H1 (cell line): ENCODE measurements around the gene SGK1. TPM values are rescaled to one million over a fixed set of nuclear protein-coding genes. Genes with fewer than 3 reads are reported as not detected.

ENCODE experiments used
- CTCF ChIA-PET: fragments of 300-600 bp; sonication (Branson Sonifier 250); formaldehyde crosslinking; loops from one replicate; lab custom pipeline; 2021; ENCODE audit not compliant: partially characterized antibody; lab: Charles Lee
- POLR2A ChIA-PET: fragments of 300-600 bp; sonication (Branson Sonifier 250); formaldehyde crosslinking; loops from one replicate; lab custom pipeline; 2021; ENCODE audit warnings: inconsistent platforms; ENCODE audit not compliant: partially characterized antibody; lab: Charles Lee
- DNase-seq, 2 experiments: peaks; one replicate each; pipeline versions ENCODE4 v3.0.0 to v3.0.0-alpha.2; 2010 to 2022; ENCODE audit warnings: low spot score in 2 of 2, low read depth in 1 of 2, mixed read lengths in 1 of 2
- FAIRE-seq: peaks from 2 replicates; lab custom pipeline; 2011; peaks lifted over from hg19 to GRCh38; lab: Jason Lieb, UNC
- H2AFZ ChIP-seq: 2 replicates; pipeline ENCODE4 v1.8.1; 2012; ENCODE audit warnings: low read length, inconsistent platforms
- H2AK5ac ChIP-seq: 2 replicates; pipeline ENCODE4 v1.6.1; 2013; ENCODE audit warnings: low read depth, low read length
- H2BK120ac ChIP-seq: replicated peaks from 2 replicates; pipeline ENCODE3; 2013; ENCODE audit warnings: low read depth, low read length, inconsistent platforms
- H2BK12ac ChIP-seq: 2 replicates; pipeline ENCODE4 v1.6.1; 2013; ENCODE audit warnings: low read depth, low read length
- H2BK15ac ChIP-seq: 2 replicates; pipeline ENCODE4 v1.6.1; 2013; ENCODE audit warnings: low read length
- H2BK20ac ChIP-seq: 2 replicates; pipeline ENCODE4 v1.6.1; 2013; ENCODE audit warnings: low read length
- H2BK5ac ChIP-seq: 2 replicates; pipeline ENCODE4 v1.6.1; 2013; ENCODE audit warnings: low read depth, low read length
- H3K14ac ChIP-seq: 2 replicates; pipeline ENCODE4 v1.6.1; 2013; ENCODE audit warnings: inconsistent platforms; ENCODE audit not compliant: insufficient read length
- H3K18ac ChIP-seq: 2 replicates; pipeline ENCODE4 v1.6.1; 2013; ENCODE audit warnings: low read length; ENCODE audit errors: extremely low read depth
- H3K23ac ChIP-seq: 2 replicates; pipeline ENCODE4 v1.6.1; 2013; ENCODE audit warnings: inconsistent platforms; ENCODE audit not compliant: insufficient read length
- H3K23me2 ChIP-seq: 2 replicates; pipeline ENCODE4 v1.6.1; 2013; ENCODE audit warnings: low read depth, low read length
- H3K27ac ChIP-seq: 2 replicates; pipeline ENCODE4 v1.6.1; 2011; ENCODE audit warnings: low read depth, low read length, inconsistent platforms
- H3K27me3 ChIP-seq, 4 experiments: replicated peaks in 1 of 4; 1 replicate in 1 of 4; 2 replicates in 3 of 4; pipeline versions ENCODE4 v1.6.1 to v1.8.1; 2011 to 2013; ENCODE audit warnings: low read length in 3 of 4, mild to moderate bottlenecking in 3 of 4, inconsistent platforms in 2 of 4, mixed read lengths in 2 of 4, moderate library complexity in 1 of 4; ENCODE audit not compliant: control insufficient read depth in 3 of 4, insufficient read depth in 3 of 4; ENCODE audit errors: extremely low read depth in 1 of 4
- H3K36me3 ChIP-seq, 4 experiments: 2 replicates each; pipeline versions ENCODE4 v1.6.1 to v1.8.1; 2011 to 2013; ENCODE audit warnings: mild to moderate bottlenecking in 4 of 4, low read length in 3 of 4, moderate library complexity in 2 of 4, control low read depth in 1 of 4, inconsistent platforms in 1 of 4; ENCODE audit not compliant: insufficient read depth in 4 of 4, control insufficient read depth in 2 of 4
- H3K4ac ChIP-seq: replicated peaks from 2 replicates; pipeline ENCODE3; 2013; ENCODE audit warnings: low read length, low read depth, mixed read lengths, inconsistent platforms; ENCODE audit not compliant: insufficient read length
- H3K4me1 ChIP-seq, 4 experiments: replicated peaks in 1 of 4; 1 replicate in 1 of 4; 2 replicates in 3 of 4; pipeline versions ENCODE4 v1.6.1 to v1.8.1; 2011 to 2013; ENCODE audit warnings: low read length in 3 of 4, inconsistent platforms in 2 of 4, mixed read lengths in 1 of 4; ENCODE audit not compliant: insufficient read depth in 4 of 4, control insufficient read depth in 3 of 4
- H3K4me2 ChIP-seq, 2 experiments: 2 replicates each; pipeline versions ENCODE4 v1.6.1 to v1.8.1; 2011 to 2013; ENCODE audit warnings: low read depth in 2 of 2, low read length in 2 of 2, control low read depth in 1 of 2, inconsistent platforms in 1 of 2, mild to moderate bottlenecking in 1 of 2; ENCODE audit not compliant: insufficient read depth in 1 of 2
- H3K4me3 ChIP-seq, 4 experiments: fragments of 200-600, 300-600 bp in 1 of 4; sonication (generic), shearing (Covaris generic), sonication (Bioruptor Twin) in 1 of 4; 2 replicates each; pipeline versions ENCODE4 v1.5.1 to v1.8.1; 2011 to 2016; ENCODE audit warnings: low read length in 4 of 4, low read depth in 3 of 4, control low read depth in 2 of 4, inconsistent platforms in 2 of 4, mild to moderate bottlenecking in 2 of 4, mixed read lengths in 1 of 4, moderate library complexity in 1 of 4; ENCODE audit not compliant: insufficient read depth in 2 of 4; ENCODE audit errors: extremely low read depth in 1 of 4
- H3K56ac ChIP-seq: replicated peaks from 2 replicates; pipeline ENCODE3; 2013; ENCODE audit warnings: low read depth, mild to moderate bottlenecking, mixed read lengths, low read length, inconsistent platforms; ENCODE audit not compliant: insufficient read length
- H3K79me1 ChIP-seq: 2 replicates; pipeline ENCODE4 v1.6.1; 2013; ENCODE audit warnings: low read depth, low read length, control low read depth
- H3K79me2 ChIP-seq, 2 experiments: 2 replicates each; pipeline versions ENCODE4 v1.6.1 to v1.8.1; 2012 to 2013; ENCODE audit warnings: low read length in 2 of 2, mild to moderate bottlenecking in 2 of 2, inconsistent platforms in 1 of 2; ENCODE audit not compliant: insufficient read depth in 2 of 2, control insufficient read depth in 1 of 2
- H3K9ac ChIP-seq, 4 experiments: replicated peaks in 1 of 4; 1 replicate in 1 of 4; 2 replicates in 3 of 4; pipeline versions ENCODE4 v1.6.1 to v1.8.1; 2011 to 2013; ENCODE audit warnings: low read depth in 3 of 4, low read length in 3 of 4, control low read depth in 2 of 4, mild to moderate bottlenecking in 2 of 4, moderate library complexity in 2 of 4, inconsistent platforms in 1 of 4; ENCODE audit errors: extremely low read depth in 1 of 4
- H3K9me3 ChIP-seq, 2 experiments: 2 replicates each; pipeline versions ENCODE4 v1.6.1 to v1.8.1; 2012 to 2013; ENCODE audit warnings: mild to moderate bottlenecking in 2 of 2, moderate library complexity in 2 of 2, control low read depth in 1 of 2, inconsistent platforms in 1 of 2, low read depth in 1 of 2, low read length in 1 of 2, mixed read lengths in 1 of 2; ENCODE audit not compliant: insufficient read depth in 2 of 2
- H4K20me1 ChIP-seq, 2 experiments: replicated peaks in 1 of 2; 2 replicates each; pipeline versions ENCODE3 to v1.8.1; 2011 to 2013; ENCODE audit warnings: inconsistent platforms in 2 of 2, low read length in 2 of 2, mild to moderate bottlenecking in 1 of 2; ENCODE audit not compliant: insufficient read depth in 2 of 2, control insufficient read depth in 1 of 2
- H4K5ac ChIP-seq: 2 replicates; pipeline ENCODE4 v1.6.1; 2013; ENCODE audit warnings: low read length, low read depth, mixed read lengths, inconsistent platforms; ENCODE audit not compliant: insufficient read length
- H4K8ac ChIP-seq: 2 replicates; pipeline ENCODE4 v1.8.0; 2013; ENCODE audit warnings: mild to moderate bottlenecking, moderate library complexity, low read length, inconsistent platforms; ENCODE audit not compliant: insufficient read depth; ENCODE audit errors: extremely low read depth
- H4K91ac ChIP-seq: replicated peaks from 2 replicates; pipeline ENCODE3; 2013; ENCODE audit warnings: low read length, mixed read lengths, inconsistent platforms; ENCODE audit not compliant: insufficient read length
- BCL11A ChIP-seq, 2 experiments: IDR thresholded peaks; one replicate each; pipeline ENCODE4 v1.6.1; 2011; ENCODE audit warnings: low read depth in 2 of 2, low read length in 2 of 2, mild to moderate bottlenecking in 2 of 2
- CTBP2 ChIP-seq: IDR thresholded peaks from 2 replicates; pipeline ENCODE4 v1.7.0; 2011; ENCODE audit warnings: borderline replicate concordance, mild to moderate bottlenecking, moderate library complexity, mixed read lengths, low read length; ENCODE audit not compliant: insufficient read depth, insufficient read length
- EP300 ChIP-seq, 2 experiments: IDR thresholded peaks; 1 replicate in 1 of 2; 2 replicates in 1 of 2; pipeline ENCODE4 v1.6.1; 2011 to 2012; ENCODE audit warnings: low read depth in 2 of 2, low read length in 2 of 2, mild to moderate bottlenecking in 2 of 2, borderline replicate concordance in 1 of 2, inconsistent platforms in 1 of 2, moderate library complexity in 1 of 2
- HDAC6 ChIP-seq: IDR thresholded peaks from one replicate; pipeline ENCODE4 v1.7.1; 2012; ENCODE audit warnings: low read depth, mild to moderate bottlenecking, inconsistent platforms, low read length, moderate library complexity
- JUND ChIP-seq: IDR thresholded peaks from 2 replicates; pipeline ENCODE4 v1.6.1; 2011; ENCODE audit warnings: mild to moderate bottlenecking, improper control_type of control experiment, low read length
- KDM4A ChIP-seq: IDR thresholded peaks from one replicate; pipeline ENCODE4 v1.7.1; 2012; ENCODE audit warnings: low read depth, mild to moderate bottlenecking, moderate library complexity, low read length, inconsistent platforms; ENCODE audit not compliant: severe bottlenecking
- MAFK ChIP-seq: IDR thresholded peaks from 2 replicates; pipeline ENCODE4 v1.6.1; 2012; ENCODE audit warnings: low read depth, mild to moderate bottlenecking, improper control_type of control experiment, low read length
- NANOG ChIP-seq: IDR thresholded peaks from 2 replicates; pipeline ENCODE4 v1.6.1; 2011; ENCODE audit warnings: low read length, low read depth, mild to moderate bottlenecking, inconsistent platforms; ENCODE audit not compliant: insufficient read depth, poor library complexity, severe bottlenecking
- POU5F1 ChIP-seq: IDR thresholded peaks from 2 replicates; pipeline ENCODE4 v1.6.1; 2011; ENCODE audit warnings: low read depth, mild to moderate bottlenecking, low read length, moderate library complexity
- RFX5 ChIP-seq: IDR thresholded peaks from 2 replicates; pipeline ENCODE4 v1.6.1; 2011; ENCODE audit warnings: low read depth, low read length, improper control_type of control experiment, borderline replicate concordance
- SAP30 ChIP-seq: fragments of 300-600 bp; sonication (generic); IDR thresholded peaks from 2 replicates; pipeline ENCODE4 v1.7.1; 2012; ENCODE audit warnings: low read length, moderate library complexity, mild to moderate bottlenecking, inconsistent platforms; ENCODE audit not compliant: insufficient read depth, insufficient replicate concordance
- TAF1 ChIP-seq: IDR thresholded peaks from 2 replicates; pipeline ENCODE4 v1.6.1; 2011; ENCODE audit warnings: mild to moderate bottlenecking, low read depth, low read length
- YY1 ChIP-seq: IDR thresholded peaks from 2 replicates; pipeline ENCODE4 v1.6.1; 2011; ENCODE audit warnings: low read depth, mild to moderate bottlenecking, low read length
- polyA plus RNA-seq, 7 experiments: library from polyadenylated mRNA; depleted of rRNA in 3 of 7; stranded (reverse) in 5 of 7; unstranded in 2 of 7; fragments of >200 nt in 5 of 7; fragments of 200-250 nt in 2 of 7; gene quantifications; 1 replicate in 5 of 7; 2 replicates in 1 of 7; 4 replicates in 1 of 7; pipeline versions ENCODE4 v1.2.1 to v1.2.3, GENCODE V29; 2011 to 2013; ENCODE audit warnings: missing spikeins in 2 of 7, mixed read lengths in 2 of 7
- total RNA-seq: library from RNA; stranded (reverse); fragmentation: NEBNext Ultra II Directional; extraction: Animal tissue kit (Norgen Biotek cat#: 25700); gene quantifications from 2 replicates; pipeline ENCODE4 v1.2.1, GENCODE V29; 2021
- TF ChIP-seq, protein P1 (sequence below): IDR thresholded peaks from 2 replicates; pipeline ENCODE4 v1.6.1; 2011; ENCODE audit warnings: low read length, improper control_type of control experiment

Gene SGK1
- total and polyA plus RNA-seq, 2 of the 8 experiments (the other 6 are each of a cell fraction or from before 2014, with no cell fraction given) = 14.5 to 18.4 TPM

DNA sequence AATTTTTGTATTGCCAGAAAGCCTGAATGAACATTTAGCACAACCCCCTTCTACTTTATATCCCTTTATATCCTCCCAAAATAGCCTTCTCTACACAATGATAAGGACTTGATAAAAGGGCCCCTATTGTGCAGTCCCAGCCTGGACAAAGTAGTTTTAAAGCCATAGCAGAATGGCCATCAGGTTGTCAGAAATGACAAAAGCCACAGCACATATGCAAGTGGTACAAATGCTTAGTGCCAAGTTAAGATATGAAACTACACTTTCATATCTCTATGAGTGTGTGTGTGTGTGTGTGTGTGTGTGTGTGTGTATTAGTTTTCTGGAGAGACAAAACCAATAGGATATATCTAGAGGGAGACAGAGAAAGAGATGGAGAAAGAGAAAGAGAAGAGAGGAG lies 132.6 kb downstream of the SGK1 start:
- H3K23ac ChIP-seq = no peak overlapping the region
- H3K56ac ChIP-seq = no peak overlapping the region
- no peak overlapping the region for H3K4me2 ChIP-seq
- H2AK5ac ChIP-seq = no peak overlapping the region
- no peak overlapping the region for H3K18ac ChIP-seq
- H4K8ac ChIP-seq = no peak overlapping the region
- ChIA-PET CTCF (no interaction called here), POLR2A (no interaction called here)
- no peaks in the 10 kb centered on the region for H3K79me2 ChIP-seq
- no peak overlapping the region for H2AFZ ChIP-seq
- H2BK15ac ChIP-seq = no peak overlapping the region
- H3K9ac ChIP-seq = no peak overlapping the region
- no peaks in the 10 kb centered on the region for H3K27me3 ChIP-seq
- no peaks in the 10 kb centered on the region for H3K79me1 ChIP-seq
- H3K23me2 ChIP-seq = no peaks in the 10 kb centered on the region
- FAIRE-seq = no peak
- H2BK12ac ChIP-seq = no peak overlapping the region
- no peak overlapping the region for H3K4ac ChIP-seq
- no peak overlapping the region for H3K27ac ChIP-seq
- no peaks in the 10 kb centered on the region for H3K9me3 ChIP-seq
- no peak overlapping the region for H4K5ac ChIP-seq
- H2BK20ac ChIP-seq = no peak overlapping the region
- H4K91ac ChIP-seq = no peak overlapping the region
- no peak overlapping the region for H3K4me3 ChIP-seq
- H2BK120ac ChIP-seq = no peak overlapping the region
- H3K14ac ChIP-seq = no peak overlapping the region
- H4K20me1 ChIP-seq = no peaks in the 10 kb centered on the region
- H3K4me1 ChIP-seq = peaks cover 2 to 11% (median 5%) of the 10 kb centered on the region in 4 experiments; a peak in 4 of 7 replicates
- H3K36me3 ChIP-seq = no peaks in the 10 kb centered on the region
- H2BK5ac ChIP-seq = no peak overlapping the region
- DNase-seq = no peak
- no peak for TF ChIP-seq HDAC6
- no peak for TF ChIP-seq JUND
- TF ChIP-seq EP300 (IDR thresholded peaks at IDR 0.05; ENCODE audit: borderline replicate concordance in 1 of 2, low read depth in 2 of 2, low read length in 2 of 2) = no peak
- TF ChIP-seq NANOG = no peak
- TF ChIP-seq, protein P1, sequence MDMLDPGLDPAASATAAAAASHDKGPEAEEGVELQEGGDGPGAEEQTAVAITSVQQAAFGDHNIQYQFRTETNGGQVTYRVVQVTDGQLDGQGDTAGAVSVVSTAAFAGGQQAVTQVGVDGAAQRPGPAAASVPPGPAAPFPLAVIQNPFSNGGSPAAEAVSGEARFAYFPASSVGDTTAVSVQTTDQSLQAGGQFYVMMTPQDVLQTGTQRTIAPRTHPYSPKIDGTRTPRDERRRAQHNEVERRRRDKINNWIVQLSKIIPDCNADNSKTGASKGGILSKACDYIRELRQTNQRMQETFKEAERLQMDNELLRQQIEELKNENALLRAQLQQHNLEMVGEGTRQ = no peak
- no peak for TF ChIP-seq KDM4A
- no peak for TF ChIP-seq YY1
- TF ChIP-seq TAF1 = no peak
- no peak for TF ChIP-seq POU5F1
- no peak for TF ChIP-seq RFX5
- no peak for TF ChIP-seq BCL11A (IDR thresholded peaks at IDR 0.05; ENCODE audit: low read depth in 2 of 2, low read length in 2 of 2)
- no peak for TF ChIP-seq CTBP2
- TF ChIP-seq SAP30 = no peak
- no peak for TF ChIP-seq MAFK
